SK-N-SH (cell line): ENCODE data around the gene ACSF3. TPM values are rescaled to one million over a fixed set of nuclear protein-coding genes. Genes with fewer than 3 reads are reported as not detected.

Experiments
- CTCF ChIA-PET: fragments of 300-600, 350-600 bp; formaldehyde crosslinking; extraction: SDS; loops from one replicate; lab custom pipeline; 2021; lab: Yijun Ruan, JAX
- POLR2A ChIA-PET: fragments of 350-600 bp; sonication (Branson Sonifier 250); formaldehyde crosslinking; extraction: SDS; loops from one replicate; lab custom pipeline; 2020; ENCODE audit warnings: antibody characterized with exemption, inconsistent platforms; lab: Yijun Ruan, JAX
- DNase-seq: peaks from one replicate; pipeline ENCODE4 v3.0.0; 2012
- H2AFZ ChIP-seq: fragments of 200-600 bp; sonication (generic); 2 replicates; pipeline ENCODE4 v1.8.1; 2016; ENCODE audit warnings: antibody characterized with exemption, mild to moderate bottlenecking, low read depth
- H3F3A ChIP-seq: fragments of 200-600 bp; sonication (generic); replicated peaks from 2 replicates; pipeline ENCODE3; 2016; ENCODE audit warnings: antibody characterized with exemption, mild to moderate bottlenecking; ENCODE audit not compliant: insufficient read depth
- H3K27ac ChIP-seq, 2 experiments: fragments of 200-500 bp in 1 of 2; fragments of 200-600 bp in 1 of 2; sonication (Bioruptor generic) in 1 of 2; sonication (generic), shearing (Covaris generic) in 1 of 2; 2 replicates each; pipeline versions ENCODE4 v1.5.1 to v1.6.1; 2014 to 2016; ENCODE audit warnings: low read depth in 2 of 2, inconsistent platforms in 1 of 2, low read length in 1 of 2, mild to moderate bottlenecking in 1 of 2, mixed read lengths in 1 of 2
- H3K27me3 ChIP-seq: fragments of 200-600 bp; sonication (generic), shearing (Covaris generic); 2 replicates; pipeline ENCODE4 v1.6.1; 2016; ENCODE audit warnings: mixed run types; ENCODE audit not compliant: insufficient read depth
- H3K36me3 ChIP-seq, 2 experiments: fragments of 200-500 bp in 1 of 2; fragments of 200-600 bp in 1 of 2; sonication (Bioruptor generic) in 1 of 2; sonication (generic) in 1 of 2; replicated peaks in 1 of 2; 2 replicates each; pipeline versions ENCODE3 to v1.5.1; 2014 to 2016; ENCODE audit warnings: low read length in 1 of 2, mild to moderate bottlenecking in 1 of 2; ENCODE audit not compliant: insufficient read depth in 2 of 2, control insufficient read depth in 1 of 2
- H3K4me1 ChIP-seq, 2 experiments: fragments of 200-500 bp in 1 of 2; fragments of 200-600 bp in 1 of 2; sonication (Bioruptor generic) in 1 of 2; sonication (generic), shearing (Covaris generic) in 1 of 2; 2 replicates each; pipeline versions ENCODE4 v1.5.1 to v1.6.1; 2014 to 2016; ENCODE audit warnings: low read depth in 1 of 2, low read length in 1 of 2, mixed run types in 1 of 2; ENCODE audit not compliant: insufficient read depth in 2 of 2, control insufficient read depth in 1 of 2
- H3K4me2 ChIP-seq: fragments of 200-600 bp; sonication (generic), shearing (Covaris generic); 2 replicates; pipeline ENCODE4 v1.6.1; 2017; ENCODE audit warnings: mixed run types
- H3K4me3 ChIP-seq, 2 experiments: fragments of 200-500 bp in 1 of 2; fragments of 200-600 bp in 1 of 2; sonication (Bioruptor generic) in 1 of 2; sonication (generic), shearing (Covaris generic) in 1 of 2; 2 replicates each; pipeline versions ENCODE4 v1.5.1 to v1.8.1; 2014 to 2016; ENCODE audit warnings: low read depth in 2 of 2, inconsistent platforms in 1 of 2, low read length in 1 of 2, mild to moderate bottlenecking in 1 of 2, mixed read lengths in 1 of 2, moderate library complexity in 1 of 2
- H3K79me2 ChIP-seq: fragments of 200-600 bp; sonication (generic); 2 replicates; pipeline ENCODE4 v1.8.1; 2017; ENCODE audit warnings: mild to moderate bottlenecking; ENCODE audit not compliant: insufficient read depth
- H3K9ac ChIP-seq: fragments of 200-600 bp; sonication (generic); 2 replicates; pipeline ENCODE4 v1.6.1; 2017; ENCODE audit warnings: mixed run types
- H3K9me2 ChIP-seq: fragments of 200-600 bp; sonication (generic); 2 replicates; pipeline ENCODE4 v1.6.1; 2017; ENCODE audit warnings: mixed run types
- H3K9me3 ChIP-seq: fragments of 200-600 bp; sonication (generic); 2 replicates; pipeline ENCODE4 v1.6.1; 2017; ENCODE audit warnings: mixed run types, mild to moderate bottlenecking, moderate library complexity
- H4K20me1 ChIP-seq: fragments of 200-600 bp; sonication (generic); 2 replicates; pipeline ENCODE4 v1.6.1; 2017; ENCODE audit warnings: mild to moderate bottlenecking, mixed run types; ENCODE audit not compliant: insufficient read depth
- EP300 ChIP-seq, 2 experiments: IDR thresholded peaks; 2 replicates each; pipeline versions ENCODE4 v1.4.0 to v1.6.1; 2012; ENCODE audit warnings: borderline replicate concordance in 1 of 2, low read depth in 1 of 2, low read length in 1 of 2
- FOXJ3 ChIP-seq: sonication (generic); formaldehyde crosslinking; IDR thresholded peaks from 2 replicates; pipeline ENCODE4 v1.5.1; 2020; ENCODE audit warnings: mild to moderate bottlenecking, missing genetic modification reagents
- GABPA ChIP-seq: IDR thresholded peaks from 2 replicates; pipeline ENCODE4 v1.4.0; 2012; ENCODE audit warnings: low read depth, mild to moderate bottlenecking
- JUND ChIP-seq: IDR thresholded peaks from 2 replicates; pipeline ENCODE4 v1.4.0; 2012
- MEF2A ChIP-seq: IDR thresholded peaks from 2 replicates; pipeline ENCODE4 v1.4.0; 2012; ENCODE audit warnings: low read depth, borderline replicate concordance
- MXI1 ChIP-seq: IDR thresholded peaks from 2 replicates; pipeline ENCODE4 v1.6.1; 2012; ENCODE audit warnings: mild to moderate bottlenecking, low read depth, low read length, improper control_type of control experiment
- NFIC ChIP-seq: IDR thresholded peaks from 2 replicates; pipeline ENCODE4 v1.4.0; 2012; ENCODE audit warnings: borderline replicate concordance
- REST ChIP-seq: IDR thresholded peaks from 2 replicates; pipeline ENCODE4 v1.6.1; 2012; ENCODE audit warnings: mild to moderate bottlenecking, low read depth, low read length, moderate library complexity
- RXRA ChIP-seq: IDR thresholded peaks from 2 replicates; pipeline ENCODE4 v1.4.0; 2012; ENCODE audit warnings: low read depth, mild to moderate bottlenecking, borderline replicate concordance
- SMC3 ChIP-seq: IDR thresholded peaks from 2 replicates; pipeline ENCODE4 v1.6.1; 2012; ENCODE audit warnings: low read depth, low read length, improper control_type of control experiment
- TAF1 ChIP-seq: IDR thresholded peaks from 2 replicates; pipeline ENCODE4 v1.6.1; 2012; ENCODE audit warnings: low read depth, mild to moderate bottlenecking, low read length, moderate library complexity, borderline replicate concordance
- USF1 ChIP-seq: IDR thresholded peaks from 2 replicates; pipeline ENCODE4 v1.4.0; 2012; ENCODE audit warnings: low read depth, borderline replicate concordance
- WGBS: methylation state at CpG from one replicate; pipeline ENCODE4 v1.1.6; 2017; ENCODE audit warnings: low lambda C conversion rate; 5-methylcytosine and 5-hydroxymethylcytosine counted together
- polyA plus RNA-seq, 3 experiments: library from polyadenylated mRNA; depleted of rRNA; stranded (reverse); fragments of >200 nt; gene quantifications; 2 replicates each; pipeline ENCODE4 v1.2.3, GENCODE V29; 2012
- TF ChIP-seq, protein P1 (sequence below): fragments of 150-350 bp; IDR thresholded peaks from 2 replicates; pipeline ENCODE4 v1.6.1; 2016; ENCODE audit warnings: mild to moderate bottlenecking, low read depth, low read length
- TF ChIP-seq, protein P2 (sequence below): fragments of 200-600 bp; sonication (generic); IDR thresholded peaks from 2 replicates; pipeline ENCODE4 v1.6.1; 2017; ENCODE audit warnings: antibody characterized with exemption, mild to moderate bottlenecking, moderate library complexity

Gene ACSF3
- polyA plus RNA-seq, 1 of the 3 experiments (the other 2 are of a cell fraction), result 18.8 TPM

DNA sequence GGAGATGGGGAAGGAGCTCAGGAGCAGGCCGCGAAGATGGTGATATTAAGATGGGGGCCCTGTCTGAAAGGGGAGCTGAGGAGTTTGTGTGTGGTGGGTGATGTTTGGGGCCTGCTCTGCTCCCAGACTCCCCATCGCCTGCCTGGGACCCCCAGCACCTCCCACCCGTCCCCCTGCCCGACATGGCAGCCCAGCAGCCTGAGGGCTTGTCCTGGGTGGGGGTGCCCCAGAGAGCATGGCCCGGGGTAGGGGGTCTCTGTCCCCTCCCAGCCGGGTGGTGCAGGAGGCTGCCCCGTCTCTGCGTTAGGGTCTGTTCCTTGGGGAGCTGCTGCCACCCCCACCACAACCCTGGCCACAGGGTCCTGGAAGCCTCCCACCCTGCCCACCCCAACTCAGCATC is 83.1 kb downstream of the ACSF3 start:
- no peak overlapping the region for H3K4me2 ChIP-seq
- 0 out of 2 replicates have a peak, but pooled peaks cover 7% of the 10 kb centered on the region for H4K20me1 ChIP-seq
- no peaks in the 10 kb centered on the region for H3F3A ChIP-seq
- 63% methylated on average over 8 of the region's 9 CpGs for WGBS
- ChIA-PET POLR2A (no interaction called here), CTCF (interaction anchor here (1.1 to 5.8 kb wide), 5 partner anchors 9 to 440 kb away, joined by 4 to 33 read pairs (median 5); no protein-coding TSS in a partner anchor)
- TF ChIP-seq, protein P1, sequence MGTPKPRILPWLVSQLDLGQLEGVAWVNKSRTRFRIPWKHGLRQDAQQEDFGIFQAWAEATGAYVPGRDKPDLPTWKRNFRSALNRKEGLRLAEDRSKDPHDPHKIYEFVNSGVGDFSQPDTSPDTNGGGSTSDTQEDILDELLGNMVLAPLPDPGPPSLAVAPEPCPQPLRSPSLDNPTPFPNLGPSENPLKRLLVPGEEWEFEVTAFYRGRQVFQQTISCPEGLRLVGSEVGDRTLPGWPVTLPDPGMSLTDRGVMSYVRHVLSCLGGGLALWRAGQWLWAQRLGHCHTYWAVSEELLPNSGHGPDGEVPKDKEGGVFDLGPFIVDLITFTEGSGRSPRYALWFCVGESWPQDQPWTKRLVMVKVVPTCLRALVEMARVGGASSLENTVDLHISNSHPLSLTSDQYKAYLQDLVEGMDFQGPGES, result no peak
- no peak for TF ChIP-seq NFIC
- no peak for TF ChIP-seq MEF2A
- no peak for TF ChIP-seq SMC3
- no peak for TF ChIP-seq RXRA
- no peak for TF ChIP-seq TAF1
- no peak for TF ChIP-seq MXI1
- no peak for TF ChIP-seq USF1
- TF ChIP-seq JUND, result no peak
- TF ChIP-seq REST, result no peak
- TF ChIP-seq, protein P2, sequence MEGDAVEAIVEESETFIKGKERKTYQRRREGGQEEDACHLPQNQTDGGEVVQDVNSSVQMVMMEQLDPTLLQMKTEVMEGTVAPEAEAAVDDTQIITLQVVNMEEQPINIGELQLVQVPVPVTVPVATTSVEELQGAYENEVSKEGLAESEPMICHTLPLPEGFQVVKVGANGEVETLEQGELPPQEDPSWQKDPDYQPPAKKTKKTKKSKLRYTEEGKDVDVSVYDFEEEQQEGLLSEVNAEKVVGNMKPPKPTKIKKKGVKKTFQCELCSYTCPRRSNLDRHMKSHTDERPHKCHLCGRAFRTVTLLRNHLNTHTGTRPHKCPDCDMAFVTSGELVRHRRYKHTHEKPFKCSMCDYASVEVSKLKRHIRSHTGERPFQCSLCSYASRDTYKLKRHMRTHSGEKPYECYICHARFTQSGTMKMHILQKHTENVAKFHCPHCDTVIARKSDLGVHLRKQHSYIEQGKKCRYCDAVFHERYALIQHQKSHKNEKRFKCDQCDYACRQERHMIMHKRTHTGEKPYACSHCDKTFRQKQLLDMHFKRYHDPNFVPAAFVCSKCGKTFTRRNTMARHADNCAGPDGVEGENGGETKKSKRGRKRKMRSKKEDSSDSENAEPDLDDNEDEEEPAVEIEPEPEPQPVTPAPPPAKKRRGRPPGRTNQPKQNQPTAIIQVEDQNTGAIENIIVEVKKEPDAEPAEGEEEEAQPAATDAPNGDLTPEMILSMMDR, result no peak
- no peak for TF ChIP-seq EP300 (IDR thresholded peaks at IDR 0.05; ENCODE audit: borderline replicate concordance in 1 of 2, low read depth in 1 of 2, low read length in 1 of 2)
- TF ChIP-seq GABPA, result no peak
- TF ChIP-seq FOXJ3, result no peak
- no peak overlapping the region for H3K9ac ChIP-seq
- H3K4me1 ChIP-seq, result peaks cover 0 to 11% of the 10 kb centered on the region in 2 experiments; a peak in 1 of 4 replicates
- H3K36me3 ChIP-seq, result no peaks in the 10 kb centered on the region
- H3K27ac ChIP-seq, result no peak overlapping the region
- H3K79me2 ChIP-seq, result no peaks in the 10 kb centered on the region
- peaks cover 49% of the 10 kb centered on the region; the same call in 1 of the 2 replicates for H3K27me3 ChIP-seq
- no peaks in the 10 kb centered on the region for H3K9me2 ChIP-seq
- H3K9me3 ChIP-seq, result no peaks in the 10 kb centered on the region
- H2AFZ ChIP-seq, result no peak overlapping the region
- H3K4me3 ChIP-seq, result no peak overlapping the region
- no peak for DNase-seq
